ENCODE results near the gene ADAM12. TPM values are rescaled to one million over a fixed set of nuclear protein-coding genes. Genes with fewer than 3 reads are reported as not detected.

Gene ADAM12
- total RNA-seq, 1 donor from 2014 or later = 3.7 TPM

- H3K27ac ChIP-seq = no peak overlapping the region
- no peak for DNase-seq (ENCODE audit: extremely low spot score in 2 of 2)
- H3K9me3 ChIP-seq = no peaks in the 10 kb centered on the region
- H3K27me3 ChIP-seq = no peaks in the 10 kb centered on the region
- H3K4me3 ChIP-seq = no peak overlapping the region
- intact Hi-C loops (cut with DNase I) = no loop called here
- no peaks in the 10 kb centered on the region for H3K36me3 ChIP-seq
- no peak for TF ChIP-seq POLR2A (IDR thresholded peaks at IDR 0.05)
- no peak for TF ChIP-seq CTCF (IDR thresholded peaks at IDR 0.05)
- no peak for TF ChIP-seq POLR2AphosphoS5 (IDR thresholded peaks at IDR 0.05; ENCODE audit: insufficient read depth in 1 of 2, low read depth in 1 of 2)
- H3K4me1 ChIP-seq = no peaks in the 10 kb centered on the region
These were observed 382.0 kb downstream of the ADAM12 start for GRCh38 chr10:126006264-126006663.

GRCh38 chr10:126004752-126005151 is 383.5 kb downstream of the ADAM12 start:
- Histone ChIP-seq H3K27me3 (no peaks in the 10 kb centered on the region), H3K36me3 (no peaks in the 10 kb centered on the region), H3K4me1 (no peaks in the 10 kb centered on the region), H3K9me3 (no peaks in the 10 kb centered on the region), H3K27ac (no peak overlapping the region), H3K4me3 (no peak overlapping the region)
- TF ChIP-seq POLR2A (IDR thresholded peaks at IDR 0.05) (no peak), CTCF (IDR thresholded peaks at IDR 0.05) (no peak), POLR2AphosphoS5 (IDR thresholded peaks at IDR 0.05; ENCODE audit: insufficient read depth in 1 of 2, low read depth in 1 of 2) (no peak)
- intact Hi-C loops (cut with DNase I) = no loop called here
- no peak for DNase-seq (ENCODE audit: extremely low spot score in 2 of 2)

- Histone ChIP-seq H3K4me1 (no peaks in the 10 kb centered on the region), H3K9me3 (no peaks in the 10 kb centered on the region), H3K27me3 (no peaks in the 10 kb centered on the region), H3K4me3 (no peak overlapping the region), H3K36me3 (no peaks in the 10 kb centered on the region), H3K27ac (no peak overlapping the region)
- TF ChIP-seq POLR2AphosphoS5 (IDR thresholded peaks at IDR 0.05; ENCODE audit: insufficient read depth in 1 of 2, low read depth in 1 of 2) (no peak), CTCF (IDR thresholded peaks at IDR 0.05) (no peak), POLR2A (IDR thresholded peaks at IDR 0.05) (no peak)
- intact Hi-C loops (cut with DNase I) = no loop called here
- DNase-seq (ENCODE audit: extremely low spot score in 2 of 2) = no peak
These were observed 386.7 kb downstream of the ADAM12 start for GRCh38 chr10:126001576-126001975.

- no peak overlapping the region for H3K27ac ChIP-seq
- H3K36me3 ChIP-seq = no peaks in the 10 kb centered on the region
- no peaks in the 10 kb centered on the region for H3K4me1 ChIP-seq
- H3K9me3 ChIP-seq = no peaks in the 10 kb centered on the region
- no peak overlapping the region for H3K4me3 ChIP-seq
- H3K27me3 ChIP-seq = no peaks in the 10 kb centered on the region
- TF ChIP-seq POLR2AphosphoS5 (IDR thresholded peaks at IDR 0.05; ENCODE audit: insufficient read depth in 1 of 2, low read depth in 1 of 2) = no peak
- TF ChIP-seq POLR2A (IDR thresholded peaks at IDR 0.05) = no peak
- no peak for TF ChIP-seq CTCF (IDR thresholded peaks at IDR 0.05)
- intact Hi-C loops (cut with DNase I) = no loop called here
- DNase-seq (ENCODE audit: extremely low spot score in 2 of 2) = no peak
These were observed 388.6 kb downstream of the ADAM12 start for GRCh38 chr10:125999694-126000093.

GRCh38 chr10:125997586-125997985 is 390.7 kb downstream of the ADAM12 start:
- Histone ChIP-seq H3K27ac (no peak overlapping the region), H3K4me1 (no peaks in the 10 kb centered on the region), H3K4me3 (no peak overlapping the region), H3K27me3 (no peaks in the 10 kb centered on the region), H3K36me3 (no peaks in the 10 kb centered on the region), H3K9me3 (no peaks in the 10 kb centered on the region)
- intact Hi-C loops (cut with DNase I) = no loop called here
- TF ChIP-seq CTCF (IDR thresholded peaks at IDR 0.05) = no peak
- TF ChIP-seq POLR2AphosphoS5 (IDR thresholded peaks at IDR 0.05; ENCODE audit: insufficient read depth in 1 of 2, low read depth in 1 of 2) = no peak
- no peak for TF ChIP-seq POLR2A (IDR thresholded peaks at IDR 0.05)
- DNase-seq (ENCODE audit: extremely low spot score in 2 of 2) = no peak
